ENCODE results near the gene TMEM270. TPM values are rescaled to one million over a fixed set of nuclear protein-coding genes. Genes with fewer than 3 reads are reported as not detected.

TMEM270 gene
- total and polyA plus RNA-seq, 10 of the 15 experiments (the other 5 are each of a cell fraction or from before 2014, with no cell fraction given) = not detected

DNA sequence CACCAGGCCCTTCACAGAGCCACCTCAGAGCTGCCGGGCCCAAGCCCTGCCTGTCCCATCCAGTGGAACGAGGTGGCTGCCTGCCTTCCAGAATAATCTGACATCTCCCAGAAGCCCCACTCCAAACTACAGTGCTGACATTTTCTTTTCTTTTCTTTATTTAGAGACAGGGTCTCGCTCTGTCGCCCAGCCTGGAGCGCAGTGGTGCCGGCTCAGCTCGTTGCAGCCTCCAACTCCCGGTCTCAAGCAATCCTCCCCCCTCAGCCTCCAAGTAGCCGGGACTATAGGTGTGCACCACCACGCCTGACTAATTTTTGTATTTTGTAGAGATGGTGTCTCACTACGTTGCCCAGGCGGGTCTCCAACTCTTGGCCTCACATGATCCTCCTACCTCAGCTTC, 346 bp downstream of the TMEM270 start:
- WGBS (ENCODE audit: insufficient coverage, insufficient replicate concordance, low lambda C conversion rate, missing lambda C conversion rate) = 54% methylated on average over 12 of the region's 12 CpGs
- SMC1A ChIA-PET (ENCODE audit: uncharacterized antibody, unreplicated experiment) = no interaction called here
- Histone ChIP-seq H4K20me1 (ENCODE audit: control insufficient read depth, insufficient read depth) (no peaks in the 10 kb centered on the region), H3K79me2 (ENCODE audit: control insufficient read depth, insufficient read depth, low read length) (no peaks in the 10 kb centered on the region), H3K9me3 (replicated peaks; ENCODE audit: control insufficient read depth, insufficient read depth, low read length) (no peaks in the 10 kb centered on the region), H3K27me3 (replicated peaks in 1 of 2; ENCODE audit: control insufficient read depth in 2 of 2, insufficient read depth in 2 of 2, low read length in 1 of 2) (0 out of 4 replicates have a peak, but pooled peaks cover 0 to 2% of the 10 kb centered on the region in 2 experiments), H3K4me3 (no peak overlapping the region), H3K27ac (ENCODE audit: control insufficient read depth, insufficient read depth) (no peak overlapping the region), H3K4me2 (ENCODE audit: control insufficient read depth, insufficient read depth) (no peak overlapping the region), H2AFZ (ENCODE audit: control insufficient read depth, low read depth, low read length) (no peak overlapping the region), H3K36me3 (ENCODE audit: control insufficient read depth in 2 of 2, insufficient read depth in 2 of 2, low read length in 1 of 2) (no peaks in the 10 kb centered on the region), H3K9ac (ENCODE audit: control insufficient read depth, insufficient read depth, low read length) (no peak overlapping the region), H3K4me1 (ENCODE audit: control insufficient read depth, insufficient read depth, low read length) (no peaks in the 10 kb centered on the region)
- POLR2A ChIA-PET = no interaction called here
- BruUV-seq (replicated peaks) = no TSS peak
- ATAC-seq (no peak), DNase-seq (ENCODE audit: low read depth, low spot score) (no peak), FAIRE-seq (no peak)
- RAD21 ChIA-PET (ENCODE audit: unreplicated experiment) = no interaction called here
- intact Hi-C loops (cut with micrococcal nuclease; ENCODE audit: unreplicated experiment) (no loop called here), in situ Hi-C loops (cut with MboI) (no loop called here)
- CTCF ChIA-PET = no interaction called here
- no peak for TF ChIP-seq TAF1 (IDR thresholded peaks at IDR 0.05; ENCODE audit: borderline replicate concordance, low read depth, low read length)
- TF ChIP-seq, protein P1, sequence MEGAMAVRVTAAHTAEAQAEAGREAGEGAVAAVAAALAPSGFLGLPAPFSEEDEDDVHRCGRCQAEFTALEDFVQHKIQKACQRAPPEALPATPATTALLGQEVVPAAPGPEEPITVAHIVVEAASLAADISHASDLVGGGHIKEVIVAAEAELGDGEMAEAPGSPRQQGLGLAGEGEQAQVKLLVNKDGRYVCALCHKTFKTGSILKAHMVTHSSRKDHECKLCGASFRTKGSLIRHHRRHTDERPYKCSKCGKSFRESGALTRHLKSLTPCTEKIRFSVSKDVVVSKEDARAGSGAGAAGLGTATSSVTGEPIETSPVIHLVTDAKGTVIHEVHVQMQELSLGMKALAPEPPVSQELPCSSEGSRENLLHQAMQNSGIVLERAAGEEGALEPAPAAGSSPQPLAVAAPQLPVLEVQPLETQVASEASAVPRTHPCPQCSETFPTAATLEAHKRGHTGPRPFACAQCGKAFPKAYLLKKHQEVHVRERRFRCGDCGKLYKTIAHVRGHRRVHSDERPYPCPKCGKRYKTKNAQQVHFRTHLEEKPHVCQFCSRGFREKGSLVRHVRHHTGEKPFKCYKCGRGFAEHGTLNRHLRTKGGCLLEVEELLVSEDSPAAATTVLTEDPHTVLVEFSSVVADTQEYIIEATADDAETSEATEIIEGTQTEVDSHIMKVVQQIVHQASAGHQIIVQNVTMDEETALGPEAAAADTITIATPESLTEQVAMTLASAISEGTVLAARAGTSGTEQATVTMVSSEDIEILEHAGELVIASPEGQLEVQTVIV (IDR thresholded peaks at IDR 0.05; ENCODE audit: borderline replicate concordance, partially characterized antibody) = no peak
- TF ChIP-seq, protein P2, sequence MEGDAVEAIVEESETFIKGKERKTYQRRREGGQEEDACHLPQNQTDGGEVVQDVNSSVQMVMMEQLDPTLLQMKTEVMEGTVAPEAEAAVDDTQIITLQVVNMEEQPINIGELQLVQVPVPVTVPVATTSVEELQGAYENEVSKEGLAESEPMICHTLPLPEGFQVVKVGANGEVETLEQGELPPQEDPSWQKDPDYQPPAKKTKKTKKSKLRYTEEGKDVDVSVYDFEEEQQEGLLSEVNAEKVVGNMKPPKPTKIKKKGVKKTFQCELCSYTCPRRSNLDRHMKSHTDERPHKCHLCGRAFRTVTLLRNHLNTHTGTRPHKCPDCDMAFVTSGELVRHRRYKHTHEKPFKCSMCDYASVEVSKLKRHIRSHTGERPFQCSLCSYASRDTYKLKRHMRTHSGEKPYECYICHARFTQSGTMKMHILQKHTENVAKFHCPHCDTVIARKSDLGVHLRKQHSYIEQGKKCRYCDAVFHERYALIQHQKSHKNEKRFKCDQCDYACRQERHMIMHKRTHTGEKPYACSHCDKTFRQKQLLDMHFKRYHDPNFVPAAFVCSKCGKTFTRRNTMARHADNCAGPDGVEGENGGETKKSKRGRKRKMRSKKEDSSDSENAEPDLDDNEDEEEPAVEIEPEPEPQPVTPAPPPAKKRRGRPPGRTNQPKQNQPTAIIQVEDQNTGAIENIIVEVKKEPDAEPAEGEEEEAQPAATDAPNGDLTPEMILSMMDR (IDR thresholded peaks at IDR 0.05 in 2 of 3, conservative IDR thresholded peaks at IDR 0.05 in 1 of 3; ENCODE audit: control insufficient read depth in 2 of 3, extremely low read depth in 1 of 3, insufficient read depth in 1 of 3, low read depth in 3 of 3, low read length in 3 of 3) = no peak
- no peak for TF ChIP-seq MYB (IDR thresholded peaks at IDR 0.05; ENCODE audit: borderline replicate concordance, low read depth, low read length)
- TF ChIP-seq EZH2 (IDR thresholded peaks at IDR 0.05; ENCODE audit: borderline replicate concordance, control insufficient read depth, low read depth, low read length) = no peak
- no peak for TF ChIP-seq STAT1 (conservative IDR thresholded peaks at IDR 0.05)
- TF ChIP-seq RELA (IDR thresholded peaks at IDR 0.05; ENCODE audit: borderline replicate concordance, partially characterized antibody) = no peak
- TF ChIP-seq, protein P3, sequence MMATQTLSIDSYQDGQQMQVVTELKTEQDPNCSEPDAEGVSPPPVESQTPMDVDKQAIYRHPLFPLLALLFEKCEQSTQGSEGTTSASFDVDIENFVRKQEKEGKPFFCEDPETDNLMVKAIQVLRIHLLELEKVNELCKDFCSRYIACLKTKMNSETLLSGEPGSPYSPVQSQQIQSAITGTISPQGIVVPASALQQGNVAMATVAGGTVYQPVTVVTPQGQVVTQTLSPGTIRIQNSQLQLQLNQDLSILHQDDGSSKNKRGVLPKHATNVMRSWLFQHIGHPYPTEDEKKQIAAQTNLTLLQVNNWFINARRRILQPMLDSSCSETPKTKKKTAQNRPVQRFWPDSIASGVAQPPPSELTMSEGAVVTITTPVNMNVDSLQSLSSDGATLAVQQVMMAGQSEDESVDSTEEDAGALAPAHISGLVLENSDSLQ (IDR thresholded peaks at IDR 0.05) = no peak
- TF ChIP-seq WRNIP1 (IDR thresholded peaks at IDR 0.05; ENCODE audit: borderline replicate concordance, low read depth, low read length) = no peak
- TF ChIP-seq, protein P4, sequence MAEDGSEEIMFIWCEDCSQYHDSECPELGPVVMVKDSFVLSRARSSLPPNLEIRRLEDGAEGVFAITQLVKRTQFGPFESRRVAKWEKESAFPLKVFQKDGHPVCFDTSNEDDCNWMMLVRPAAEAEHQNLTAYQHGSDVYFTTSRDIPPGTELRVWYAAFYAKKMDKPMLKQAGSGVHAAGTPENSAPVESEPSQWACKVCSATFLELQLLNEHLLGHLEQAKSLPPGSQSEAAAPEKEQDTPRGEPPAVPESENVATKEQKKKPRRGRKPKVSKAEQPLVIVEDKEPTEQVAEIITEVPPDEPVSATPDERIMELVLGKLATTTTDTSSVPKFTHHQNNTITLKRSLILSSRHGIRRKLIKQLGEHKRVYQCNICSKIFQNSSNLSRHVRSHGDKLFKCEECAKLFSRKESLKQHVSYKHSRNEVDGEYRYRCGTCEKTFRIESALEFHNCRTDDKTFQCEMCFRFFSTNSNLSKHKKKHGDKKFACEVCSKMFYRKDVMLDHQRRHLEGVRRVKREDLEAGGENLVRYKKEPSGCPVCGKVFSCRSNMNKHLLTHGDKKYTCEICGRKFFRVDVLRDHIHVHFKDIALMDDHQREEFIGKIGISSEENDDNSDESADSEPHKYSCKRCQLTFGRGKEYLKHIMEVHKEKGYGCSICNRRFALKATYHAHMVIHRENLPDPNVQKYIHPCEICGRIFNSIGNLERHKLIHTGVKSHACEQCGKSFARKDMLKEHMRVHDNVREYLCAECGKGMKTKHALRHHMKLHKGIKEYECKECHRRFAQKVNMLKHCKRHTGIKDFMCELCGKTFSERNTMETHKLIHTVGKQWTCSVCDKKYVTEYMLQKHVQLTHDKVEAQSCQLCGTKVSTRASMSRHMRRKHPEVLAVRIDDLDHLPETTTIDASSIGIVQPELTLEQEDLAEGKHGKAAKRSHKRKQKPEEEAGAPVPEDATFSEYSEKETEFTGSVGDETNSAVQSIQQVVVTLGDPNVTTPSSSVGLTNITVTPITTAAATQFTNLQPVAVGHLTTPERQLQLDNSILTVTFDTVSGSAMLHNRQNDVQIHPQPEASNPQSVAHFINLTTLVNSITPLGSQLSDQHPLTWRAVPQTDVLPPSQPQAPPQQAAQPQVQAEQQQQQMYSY (CRISPR knock-in tag; IDR thresholded peaks at IDR 0.05) = no peak
